Measurements from ENCODE around the gene CTNNA1. TPM values are rescaled to one million over a fixed set of nuclear protein-coding genes. Genes with fewer than 3 reads are reported as not detected.
"Not testable (repeated sequence)": the region's sequence is repeated elsewhere in the genome, so short reads cannot be mapped to it uniquely, and the experiment has no call there.

Gene CTNNA1
- total RNA-seq, 4 donors from 2014 or later, result 251 to 326 (median 274) TPM

GRCh38 chr5:138803285-138803684, 50.1 kb downstream of the CTNNA1 start:
- ATAC-seq (ENCODE audit: low FRiP score), result no peak
- no peak for DNase-seq (ENCODE audit: low spot score)

GRCh38 chr5:138803935-138804334, 50.7 kb downstream of the CTNNA1 start:
- TF ChIP-seq CTCF (IDR thresholded peaks at IDR 0.05), result no peak
- no peak for ATAC-seq (ENCODE audit: low FRiP score)

More at GRCh38 chr5:138803285-138803684, 50.1 kb downstream of the CTNNA1 start:
- no peak for TF ChIP-seq CTCF (IDR thresholded peaks at IDR 0.05)

GRCh38 chr5:138805096-138805495, 51.9 kb downstream of the CTNNA1 start:
- DNase-seq (ENCODE audit: low spot score) (no peak), ATAC-seq (ENCODE audit: low FRiP score) (no peak)
- TF ChIP-seq CTCF (IDR thresholded peaks at IDR 0.05), result no peak

More at GRCh38 chr5:138803935-138804334, 50.7 kb downstream of the CTNNA1 start:
- DNase-seq (ENCODE audit: low spot score), result no peak

- DNase-seq (ENCODE audit: low spot score) (no peak), ATAC-seq (ENCODE audit: low FRiP score) (no peak)
- no peak for TF ChIP-seq CTCF (IDR thresholded peaks at IDR 0.05)
Observed at GRCh38 chr5:138807182-138807581, 54.0 kb downstream of the CTNNA1 start.

GRCh38 chr5:138809391-138809790, 56.2 kb downstream of the CTNNA1 start:
- no peak for TF ChIP-seq CTCF (IDR thresholded peaks at IDR 0.05)
- no peak for DNase-seq (ENCODE audit: low spot score)
- no peak for ATAC-seq (ENCODE audit: low FRiP score)

GRCh38 chr5:138810861-138811260, 57.6 kb downstream of the CTNNA1 start:
- DNase-seq (ENCODE audit: low spot score); ATAC-seq (ENCODE audit: low FRiP score): not testable (repeated sequence)

- DNase-seq (ENCODE audit: low spot score) (no peak), ATAC-seq (ENCODE audit: low FRiP score) (no peak)
- no peak for TF ChIP-seq CTCF (IDR thresholded peaks at IDR 0.05)
Observed at GRCh38 chr5:138815529-138815928, 62.3 kb downstream of the CTNNA1 start.

- DNase-seq (ENCODE audit: low spot score) (no peak), ATAC-seq (ENCODE audit: low FRiP score) (no peak)
- no peak for TF ChIP-seq CTCF (IDR thresholded peaks at IDR 0.05)
Observed at GRCh38 chr5:138817241-138817640, 64.0 kb downstream of the CTNNA1 start.
